Upper lobe of right lung (tissue), 1 donor: ENCODE data around the gene TM7SF3. TPM values are rescaled to one million over a fixed set of nuclear protein-coding genes. Genes with fewer than 3 reads are reported as not detected.
A peak's percentile ranks its signal among the peaks of the same experiment; 100 is the strongest.

Experiments used
- ATAC-seq: fragments of 200-7000 bp; cut with Tn5 transposase; one replicate; pipeline ENCODE4 v1.9.1; 2020; ENCODE audit warnings: mild to moderate bottlenecking, moderate library complexity
- DNase-seq: peaks from one replicate; pipeline ENCODE4 v3.0.0-alpha.2; 2020
- H3K27ac ChIP-seq: fragments of 200-600 bp; one replicate; pipeline ENCODE4 v1.8.0; 2022
- H3K27me3 ChIP-seq: fragments of 200-600 bp; one replicate; pipeline ENCODE4 v1.8.0; 2022; ENCODE audit warnings: mild to moderate bottlenecking
- H3K36me3 ChIP-seq: fragments of 200-600 bp; one replicate; pipeline ENCODE4 v1.8.0; 2022
- H3K4me1 ChIP-seq: fragments of 200-600 bp; one replicate; pipeline ENCODE4 v1.8.0; 2022
- H3K4me3 ChIP-seq: fragments of 200-600 bp; one replicate; pipeline ENCODE4 v1.8.0; 2022; ENCODE audit warnings: mild to moderate bottlenecking
- H3K9me3 ChIP-seq: fragments of 200-600 bp; one replicate; pipeline ENCODE4 v1.8.0; 2022
- CTCF ChIP-seq: fragments of 200-600 bp; IDR thresholded peaks from one replicate; pipeline ENCODE4 v1.8.0; 2022; ENCODE audit warnings: antibody characterized with exemption
- intact Hi-C: fragments of 100-400 bp; cut with DNase I; formaldehyde crosslinking; loops from one replicate; pipeline ENCODE4 v1.11.0; 2022
- total RNA-seq: library from RNA; stranded (reverse); fragmentation: NEBNext Ultra II Directional; extraction: Animal tissue kit (Norgen Biotek cat#: 25700); gene quantifications from one replicate; pipeline ENCODE4 v1.2.1, GENCODE V29; 2021
- donor health status: DM: no; HTN: yes; CAD: no; lungs with severe emphysema.

The TM7SF3 gene
- total RNA-seq, 1 donor from 2014 or later: 68.9 TPM

- no peaks in the 10 kb centered on the region for H3K27me3 ChIP-seq
- H3K4me1 ChIP-seq: peaks cover 24% of the 10 kb centered on the region
- H3K9me3 ChIP-seq: no peaks in the 10 kb centered on the region
- peak overlapping the region; percentile 84 for H3K4me3 ChIP-seq
- intact Hi-C loops: no loop called here
- peak overlapping the region; percentile 97 for H3K27ac ChIP-seq
- H3K36me3 ChIP-seq: no peaks in the 10 kb centered on the region
- no peak for TF ChIP-seq CTCF
- ATAC-seq (peak; percentile 28), DNase-seq (no peak)
Observed at GRCh38 chr12:27013611-27014084, 536 bp downstream of the TM7SF3 start.

GRCh38 chr12:27012982-27013255 lies 1.3 kb downstream of the TM7SF3 start:
- no peak for DNase-seq
- no peaks in the 10 kb centered on the region for H3K27me3 ChIP-seq
- intact Hi-C loops: no loop called here
- TF ChIP-seq CTCF: no peak
- no peaks in the 10 kb centered on the region for H3K36me3 ChIP-seq
- H3K27ac ChIP-seq: peak overlapping the region; percentile 97
- ATAC-seq: no peak
- H3K4me3 ChIP-seq: peak overlapping the region; percentile 84
- peaks cover 24% of the 10 kb centered on the region for H3K4me1 ChIP-seq
- no peaks in the 10 kb centered on the region for H3K9me3 ChIP-seq

- no peak for TF ChIP-seq CTCF
- H3K4me3 ChIP-seq: peak overlapping the region; percentile 84
- DNase-seq: peak; percentile 63
- no peaks in the 10 kb centered on the region for H3K9me3 ChIP-seq
- no peaks in the 10 kb centered on the region for H3K36me3 ChIP-seq
- intact Hi-C loops: no loop called here
- no peak for ATAC-seq
- peak overlapping the region; percentile 97 for H3K27ac ChIP-seq
- peaks cover 24% of the 10 kb centered on the region for H3K4me1 ChIP-seq
- no peaks in the 10 kb centered on the region for H3K27me3 ChIP-seq
Observed at GRCh38 chr12:27012239-27012981, 1.8 kb downstream of the TM7SF3 start.

DNA sequence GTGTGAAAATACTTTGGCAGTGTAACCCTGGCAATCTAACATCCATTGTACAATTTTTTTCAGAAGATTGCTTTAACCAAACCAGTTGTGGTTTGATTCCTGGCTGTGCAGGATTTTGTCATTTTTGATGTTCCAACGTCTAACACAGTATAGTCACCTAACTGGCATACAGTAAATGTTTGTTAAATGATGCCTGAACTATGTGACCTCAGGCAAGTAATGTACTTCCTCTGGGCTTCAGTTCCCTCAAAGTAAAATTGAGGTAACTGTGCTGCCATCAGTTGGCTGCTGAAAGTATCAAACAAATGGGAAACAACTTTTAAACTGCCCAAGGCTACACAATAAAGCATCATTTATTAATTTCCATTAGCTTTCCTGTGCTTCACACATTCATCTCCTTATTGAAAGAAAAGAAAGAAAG lies 4.3 kb downstream of the TM7SF3 start:
- no peak overlapping the region for H3K27ac ChIP-seq
- intact Hi-C loops: no loop called here

DNA sequence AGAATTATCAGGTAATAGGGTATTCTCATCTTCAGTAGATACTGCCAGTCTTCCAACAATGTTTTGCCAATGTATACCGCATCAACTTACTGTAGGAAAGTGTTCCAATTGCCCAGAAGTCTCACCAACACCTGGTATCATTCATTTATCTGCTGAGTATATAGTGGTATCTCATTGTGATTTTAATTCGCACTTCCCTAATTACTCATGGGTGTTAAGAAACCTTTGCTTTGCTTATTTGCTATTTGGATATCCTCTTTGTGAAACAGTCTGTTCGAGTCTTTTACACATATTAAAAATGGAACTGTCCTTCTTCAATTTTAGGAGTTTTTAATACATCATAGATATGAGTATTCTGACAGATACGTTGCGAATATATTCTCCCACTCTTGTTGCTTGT lies 6.1 kb downstream of the TM7SF3 start:
- no peaks in the 10 kb centered on the region for H3K36me3 ChIP-seq
- no peak overlapping the region for H3K4me3 ChIP-seq
- no peak for ATAC-seq
- no peak for TF ChIP-seq CTCF
- peaks cover 18% of the 10 kb centered on the region for H3K4me1 ChIP-seq
- no peak for DNase-seq
- no peaks in the 10 kb centered on the region for H3K9me3 ChIP-seq
- intact Hi-C loops: no loop called here
- H3K27me3 ChIP-seq: no peaks in the 10 kb centered on the region
- no peak overlapping the region for H3K27ac ChIP-seq

More for the DNA sequence above, 4.3 kb downstream of the TM7SF3 start:
- H3K27me3 ChIP-seq: no peaks in the 10 kb centered on the region
- DNase-seq: no peak
- TF ChIP-seq CTCF: no peak
- no peaks in the 10 kb centered on the region for H3K9me3 ChIP-seq
- H3K36me3 ChIP-seq: no peaks in the 10 kb centered on the region
- no peak overlapping the region for H3K4me3 ChIP-seq
- no peak for ATAC-seq
- H3K4me1 ChIP-seq: peaks cover 22% of the 10 kb centered on the region
